Neural progenitor cell (in vitro differentiated cells): Measurements from ENCODE around the gene SMAGP. TPM values are rescaled to one million over a fixed set of nuclear protein-coding genes. Genes with fewer than 3 reads are reported as not detected.

Source experiments
- DNase-seq: peaks from one replicate; pipeline ENCODE4 v3.0.0-alpha.2; 2016; ENCODE audit warnings: low spot score
- H2AFZ ChIP-seq: fragments of 200-600 bp; sonication (generic); replicated peaks from 2 replicates; pipeline ENCODE4 v1.6.1; 2016; ENCODE audit warnings: antibody characterized with exemption
- H3F3A ChIP-seq: fragments of 200-600 bp; sonication (generic); 2 replicates; pipeline ENCODE4 v1.6.1; 2016; ENCODE audit warnings: antibody characterized with exemption, low read depth
- H3K27ac ChIP-seq: fragments of 200-600 bp; sonication (generic); 2 replicates; pipeline ENCODE4 v1.5.1; 2016; ENCODE audit warnings: mild to moderate bottlenecking
- H3K27me3 ChIP-seq: fragments of 200-600 bp; sonication (generic); 2 replicates; pipeline ENCODE4 v1.6.1; 2016; ENCODE audit warnings: mild to moderate bottlenecking, moderate library complexity
- H3K36me3 ChIP-seq: fragments of 200-600 bp; sonication (generic); 2 replicates; pipeline ENCODE4 v1.5.1; 2016
- H3K4me1 ChIP-seq: fragments of 200-600 bp; sonication (generic); 2 replicates; pipeline ENCODE4 v1.6.1; 2016; ENCODE audit warnings: mixed run types
- H3K4me2 ChIP-seq: fragments of 200-600 bp; sonication (generic); 2 replicates; pipeline ENCODE4 v1.6.1; 2016
- H3K4me3 ChIP-seq: fragments of 200-600 bp; sonication (generic); 2 replicates; pipeline ENCODE4 v1.5.1; 2016
- H3K79me2 ChIP-seq: fragments of 200-600 bp; sonication (generic); 2 replicates; pipeline ENCODE4 v1.6.1; 2016; ENCODE audit warnings: low read depth
- H3K9ac ChIP-seq: fragments of 200-600 bp; sonication (generic); 2 replicates; pipeline ENCODE4 v1.6.1; 2016
- H3K9me3 ChIP-seq: fragments of 200-600 bp; sonication (generic); 2 replicates; pipeline ENCODE4 v1.5.1; 2016; ENCODE audit warnings: low read depth
- H4K20me1 ChIP-seq: fragments of 200-600 bp; sonication (generic); 2 replicates; pipeline ENCODE4 v1.6.1; 2016; ENCODE audit warnings: low read depth
- H3K27ac Mint-ChIP-seq: 3 replicates; pipeline ENCODE4 v1.8.0; 2021; ENCODE audit warnings: mixed read lengths
- H3K27me3 Mint-ChIP-seq: 2 replicates; pipeline ENCODE4 v1.8.0; 2022; ENCODE audit warnings: low read depth, mild to moderate bottlenecking, inconsistent platforms, moderate library complexity, mixed read lengths; ENCODE audit not compliant: insufficient read depth
- H3K36me3 Mint-ChIP-seq: 3 replicates; pipeline ENCODE4 v1.8.0; 2021; ENCODE audit warnings: mixed read lengths
- H3K4me1 Mint-ChIP-seq: 3 replicates; pipeline ENCODE4 v1.8.0; 2021; ENCODE audit warnings: mixed read lengths
- H3K4me3 Mint-ChIP-seq: 3 replicates; pipeline ENCODE4 v1.8.0; 2021; ENCODE audit warnings: mild to moderate bottlenecking, moderate library complexity, mixed read lengths
- H3K9me3 Mint-ChIP-seq: 3 replicates; pipeline ENCODE4 v1.8.0; 2020; ENCODE audit warnings: mixed read lengths
- CTCF ChIP-seq: fragments of 200-600 bp; sonication (generic); IDR thresholded peaks from 2 replicates; pipeline ENCODE4 v1.5.1; 2017; ENCODE audit warnings: antibody characterized with exemption, mild to moderate bottlenecking
- EZH2 ChIP-seq: fragments of 200-600 bp; sonication (generic); IDR thresholded peaks from 2 replicates; pipeline ENCODE4 v1.6.1; 2017; ENCODE audit warnings: antibody characterized with exemption, mild to moderate bottlenecking, moderate library complexity
- EZH2phosphoT487 ChIP-seq: fragments of 200-600 bp; sonication (generic); IDR thresholded peaks from 2 replicates; pipeline ENCODE4 v1.6.1; 2017; ENCODE audit warnings: antibody characterized with exemption
- total RNA-seq: library from RNA; depleted of rRNA; stranded (reverse); fragments of >200 nt; gene quantifications from 2 replicates; pipeline ENCODE4 v1.2.3, GENCODE V29; 2015; ENCODE audit warnings: low replicate concordance

SMAGP gene
- total RNA-seq, 1 donor from 2014 or later, result 19.0 TPM

DNA sequence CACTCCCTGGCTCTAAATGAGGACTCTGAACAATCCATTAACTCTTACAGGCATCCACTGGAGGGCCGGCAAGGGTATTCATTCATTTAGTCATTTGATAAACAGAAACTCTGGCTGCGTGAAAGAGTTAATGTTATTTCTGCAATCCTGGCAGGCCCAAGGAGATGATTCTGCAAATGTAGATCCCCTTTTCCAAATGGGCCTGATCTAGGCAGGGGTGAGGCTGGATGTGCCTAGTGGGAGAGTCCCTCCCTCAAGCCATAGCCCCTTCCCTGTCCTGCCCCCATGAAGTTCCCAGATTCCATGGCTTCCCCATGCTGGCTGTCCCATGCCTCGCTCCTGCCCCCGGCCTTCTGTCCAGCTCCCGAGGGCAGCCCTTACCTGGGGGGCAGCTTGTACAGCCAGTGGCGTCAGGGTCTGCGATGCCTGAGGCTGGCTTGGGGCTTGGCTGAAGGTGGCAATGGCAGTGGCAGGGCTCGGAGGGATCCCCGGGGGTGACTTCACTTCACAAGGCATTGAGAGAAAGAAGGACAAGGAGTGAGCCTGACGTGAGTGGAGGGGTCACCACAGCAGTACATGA lies 70.8 kb downstream of the SMAGP start:
- Histone ChIP-seq H3K79me2 (no peaks in the 10 kb centered on the region), H3K9ac (no peak overlapping the region), H3K4me3 (no peak overlapping the region), H3K9me3 (no peaks in the 10 kb centered on the region), H3K27ac (no peak overlapping the region), H4K20me1 (no peaks in the 10 kb centered on the region), H3K4me2 (no peak overlapping the region), H3K36me3 (no peaks in the 10 kb centered on the region), H3F3A (no peaks in the 10 kb centered on the region), H3K4me1 (no peaks in the 10 kb centered on the region), H2AFZ (no peak overlapping the region), H3K27me3 (no peaks in the 10 kb centered on the region)
- Mint-ChIP-seq H3K36me3 (no peaks in the 10 kb centered on the region), H3K4me3 (no peak overlapping the region), H3K4me1 (peaks cover 11% of the 10 kb centered on the region), H3K27me3 (no peaks in the 10 kb centered on the region), H3K27ac (no peak overlapping the region), H3K9me3 (no peaks in the 10 kb centered on the region)
- TF ChIP-seq CTCF, result no peak
- no peak for DNase-seq

DNA sequence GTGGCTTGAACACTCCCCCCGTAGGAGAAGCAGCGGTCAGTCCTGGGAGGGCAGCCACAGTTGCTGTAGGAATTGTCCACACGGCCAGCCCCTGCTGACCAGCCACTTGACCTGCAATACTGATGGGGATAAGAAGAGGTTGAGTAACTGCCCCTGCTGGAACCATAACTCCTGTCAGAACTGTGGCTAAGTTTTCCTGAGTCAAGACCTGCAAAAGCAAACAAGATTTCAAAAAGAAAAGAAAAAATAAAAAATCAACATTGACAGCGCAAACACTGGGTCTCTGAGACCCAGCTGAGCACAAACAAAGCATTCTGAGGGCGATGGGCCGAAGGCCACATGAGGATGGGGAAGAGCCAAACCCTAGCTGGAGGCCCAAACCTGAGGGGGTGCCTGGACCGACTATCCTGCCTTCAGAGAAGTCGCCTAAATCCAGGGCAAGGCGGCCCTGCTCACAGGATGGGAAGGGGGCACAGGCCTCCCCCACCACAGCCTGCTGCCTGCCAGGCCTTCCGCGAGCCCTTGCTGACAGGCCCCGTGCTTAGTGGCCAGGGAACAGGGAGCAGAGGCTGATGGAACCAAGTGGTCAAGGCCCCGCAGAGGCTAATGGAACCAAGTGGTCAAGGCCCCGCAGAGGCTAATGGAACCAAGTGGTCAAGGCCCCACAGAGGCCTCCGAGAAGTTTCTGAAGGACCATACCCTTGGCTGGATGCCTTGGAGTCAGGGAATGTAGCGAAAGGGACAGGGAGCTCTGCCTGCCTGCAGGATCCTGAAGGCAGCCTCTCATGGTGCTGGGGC lies 71.4 kb downstream of the SMAGP start:
- H2AFZ ChIP-seq, result no peak overlapping the region
- H3K9me3 Mint-ChIP-seq, result no peaks in the 10 kb centered on the region
- H3K27me3 ChIP-seq, result no peaks in the 10 kb centered on the region
- H4K20me1 ChIP-seq, result no peaks in the 10 kb centered on the region
- no peaks in the 10 kb centered on the region for H3K9me3 ChIP-seq
- H3F3A ChIP-seq, result no peaks in the 10 kb centered on the region
- H3K9ac ChIP-seq, result no peak overlapping the region
- no peak for TF ChIP-seq EZH2phosphoT487
- no peak for TF ChIP-seq CTCF
- TF ChIP-seq EZH2, result no peak
- H3K4me2 ChIP-seq, result no peak overlapping the region
- no peaks in the 10 kb centered on the region for H3K36me3 Mint-ChIP-seq
- H3K4me3 ChIP-seq, result no peak overlapping the region
- DNase-seq, result no peak
- H3K4me1 ChIP-seq, result no peaks in the 10 kb centered on the region
- no peaks in the 10 kb centered on the region for H3K27me3 Mint-ChIP-seq
- H3K79me2 ChIP-seq, result no peaks in the 10 kb centered on the region
- peaks cover 11% of the 10 kb centered on the region for H3K4me1 Mint-ChIP-seq
- peak overlapping the region; percentile 52 for H3K27ac Mint-ChIP-seq
- H3K36me3 ChIP-seq, result no peaks in the 10 kb centered on the region
- no peak overlapping the region for H3K4me3 Mint-ChIP-seq
- H3K27ac ChIP-seq, result no peak overlapping the region

- Histone ChIP-seq H3K4me1 (no peaks in the 10 kb centered on the region), H3K9me3 (no peaks in the 10 kb centered on the region), H2AFZ (no peak overlapping the region), H3K27me3 (no peaks in the 10 kb centered on the region), H3K4me2 (no peak overlapping the region), H3K36me3 (no peaks in the 10 kb centered on the region), H4K20me1 (no peaks in the 10 kb centered on the region), H3K9ac (no peak overlapping the region), H3K79me2 (no peaks in the 10 kb centered on the region), H3F3A (no peaks in the 10 kb centered on the region), H3K27ac (no peak overlapping the region), H3K4me3 (no peak overlapping the region)
- H3K27me3 Mint-ChIP-seq, result no peaks in the 10 kb centered on the region
- no peak for DNase-seq
- H3K4me3 Mint-ChIP-seq, result no peak overlapping the region
- H3K4me1 Mint-ChIP-seq, result peaks cover 11% of the 10 kb centered on the region
- no peak for TF ChIP-seq EZH2
- TF ChIP-seq CTCF, result no peak
- TF ChIP-seq EZH2phosphoT487, result no peak
- H3K36me3 Mint-ChIP-seq, result no peaks in the 10 kb centered on the region
- H3K9me3 Mint-ChIP-seq, result no peaks in the 10 kb centered on the region
- peak overlapping the region; percentile 52 for H3K27ac Mint-ChIP-seq
These were observed 72.3 kb downstream of the SMAGP start for GRCh38 chr12:51197736-51198567.
